Fibroblast of peridontal ligament (primary cell): ENCODE results near the gene ZNF724.
A peak's percentile ranks its signal among the peaks of the same experiment; 100 is the strongest.
"Not testable (repeated sequence)": the region's sequence is repeated elsewhere in the genome, so short reads cannot be mapped to it uniquely, and the experiment has no call there.

Source experiments
- DNase-seq: peaks from one replicate; pipeline ENCODE4 v3.0.0-alpha.2; 2010; ENCODE audit errors: extremely low read depth

The ZNF724 gene

GRCh38 chr19:23249911-23250649 is at the start of gene ZNF724:
Gene ZNF724, minus strand, starts transcription at chr19:23250394. Its CDS starts 152 bp downstream, at chr19:23250242.
- DNase-seq: peak; percentile 97

- no peak for DNase-seq
Measured at GRCh38 chr19:23294141-23294540, 43.9 kb upstream of the ZNF724 start.

DNA sequence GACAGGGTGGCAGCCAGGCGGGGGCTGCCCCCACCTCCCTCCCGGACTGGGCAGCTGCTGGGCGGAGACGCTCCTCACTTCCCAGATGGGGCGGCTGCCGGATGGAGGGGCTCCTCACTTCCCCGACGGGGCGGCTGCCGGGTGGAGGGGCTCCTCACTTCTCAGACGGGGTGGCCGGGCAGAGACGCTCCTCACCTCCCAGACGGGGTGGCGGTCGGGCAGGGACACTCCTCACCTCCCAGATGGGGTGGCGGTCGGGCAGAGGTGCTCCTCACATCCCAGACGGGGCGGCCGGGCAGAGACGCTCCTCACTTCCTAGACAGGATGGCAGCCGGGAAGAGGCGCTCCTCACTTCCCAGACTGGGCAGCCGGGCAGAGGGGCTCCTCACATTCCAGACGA is 39.8 kb upstream of the ZNF724 start:
- DNase-seq: not testable (repeated sequence)

- no peak for DNase-seq
Measured at GRCh38 chr19:23287620-23288019, 37.4 kb upstream of the ZNF724 start.

GRCh38 chr19:23286477-23286876 is 36.3 kb upstream of the ZNF724 start:
- no peak for DNase-seq

- no peak for DNase-seq
Measured at GRCh38 chr19:23285948-23286347, 35.8 kb upstream of the ZNF724 start.

GRCh38 chr19:23285326-23285725 is 35.1 kb upstream of the ZNF724 start:
- DNase-seq: not testable (repeated sequence)

DNA sequence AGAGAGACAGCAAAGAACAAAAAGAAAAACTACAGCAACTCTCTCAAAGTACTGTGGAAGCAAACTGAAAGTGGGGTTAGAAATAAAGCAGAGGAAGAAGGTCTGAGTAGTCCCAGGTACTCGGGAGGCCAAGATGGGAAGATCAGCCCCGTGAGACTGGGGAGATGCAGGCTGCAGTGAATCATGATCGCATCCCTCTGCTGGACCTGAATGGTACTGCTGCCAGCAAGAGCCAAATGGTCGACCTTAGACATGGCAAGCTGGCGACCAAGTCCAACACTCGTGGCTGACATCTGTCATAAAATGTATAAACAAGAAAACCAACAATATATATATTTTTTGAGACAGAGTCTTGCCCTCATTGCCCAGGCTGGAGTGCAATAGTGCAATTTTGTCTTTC is 33.7 kb upstream of the ZNF724 start:
- DNase-seq: peak; percentile 6

DNA sequence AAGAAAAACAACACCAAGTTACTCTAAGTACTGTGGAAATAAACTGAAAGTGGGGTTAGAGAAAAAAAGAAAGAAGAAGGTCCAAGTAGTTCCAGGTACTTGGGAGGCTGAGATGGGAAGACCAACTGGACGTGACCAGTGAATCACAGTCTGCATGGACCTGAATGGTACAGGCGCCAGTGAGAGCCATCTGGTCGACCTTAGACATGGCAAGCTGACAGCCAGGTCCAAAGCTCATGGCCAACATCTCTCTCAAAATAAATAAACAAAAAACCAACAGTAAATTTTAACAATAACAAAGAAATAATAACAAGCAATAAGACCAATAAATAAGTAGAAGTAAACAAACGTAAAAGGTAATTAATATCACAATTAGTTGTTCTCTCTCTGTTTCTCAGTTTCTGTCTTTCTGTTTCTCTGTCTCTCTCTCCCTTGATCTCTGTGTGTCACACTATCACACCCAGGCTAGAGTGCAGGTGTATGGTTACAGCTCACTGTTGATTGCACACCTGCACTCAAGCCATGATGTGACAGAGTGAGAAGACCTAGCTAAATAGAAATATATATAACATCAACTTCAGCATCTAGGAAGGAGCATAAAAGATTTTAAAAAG is 31.6 kb upstream of the ZNF724 start:
- DNase-seq: no peak

DNA sequence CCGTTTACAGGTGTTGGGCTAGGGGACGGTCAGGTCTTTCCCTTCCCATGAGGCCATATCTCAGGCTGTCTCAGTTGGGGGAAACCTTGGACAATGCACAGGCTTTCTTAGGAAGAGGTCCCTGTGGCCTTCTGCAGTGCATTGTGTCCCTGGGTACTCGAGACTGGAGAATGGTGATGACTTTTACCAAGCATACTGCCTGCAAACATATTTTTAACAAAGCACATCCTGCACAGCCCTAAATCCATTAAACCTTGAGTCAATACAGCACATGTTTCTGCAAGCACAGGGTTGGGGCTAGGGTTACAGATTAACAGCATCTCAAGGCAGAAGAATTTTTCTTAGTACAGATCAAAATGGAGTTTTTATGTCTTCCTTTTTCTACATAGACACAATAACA is 27.9 kb upstream of the ZNF724 start:
- not testable (repeated sequence) for DNase-seq

DNA sequence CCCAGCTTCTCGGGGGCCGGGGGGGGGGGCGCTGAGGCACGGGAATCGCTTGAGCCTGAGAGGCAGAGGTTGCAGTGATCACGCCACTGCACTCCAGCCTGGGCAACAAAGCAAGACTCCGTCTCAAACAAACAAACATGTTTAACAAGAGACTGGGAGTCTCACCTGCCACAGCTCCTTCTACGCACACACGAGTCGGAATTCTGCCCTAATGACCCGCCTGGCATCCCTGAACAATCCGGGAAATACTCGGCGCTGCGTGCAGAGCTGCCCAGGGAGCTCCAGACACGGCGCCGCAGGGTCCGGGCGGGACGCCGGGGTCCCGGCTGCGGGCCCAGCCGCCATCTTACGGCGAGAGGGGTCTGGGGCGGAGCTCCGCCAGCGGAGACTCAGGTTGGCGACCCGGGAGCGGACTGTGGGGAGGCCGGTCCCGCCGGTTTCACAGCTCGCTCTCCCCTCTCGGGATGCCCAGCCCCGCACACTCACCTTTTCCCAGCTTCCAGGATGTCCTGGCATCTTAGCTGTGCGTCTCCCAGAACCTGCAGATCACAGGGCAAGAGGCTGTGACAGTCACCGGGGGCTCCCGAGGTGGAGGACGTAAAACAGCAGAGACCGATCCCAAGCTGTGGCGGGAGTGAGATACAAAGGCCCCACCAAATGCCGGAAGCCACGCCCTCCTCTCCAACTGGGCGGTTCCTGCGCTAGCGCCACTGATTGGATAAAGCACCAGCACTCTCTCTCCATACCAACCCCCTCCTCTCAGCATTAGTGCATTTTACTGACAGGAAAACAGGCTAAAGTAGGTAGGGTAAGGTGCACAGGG is 23.6 kb upstream of the ZNF724 start:
- peak; percentile 81 for DNase-seq

GRCh38 chr19:23273022-23273589 is 22.9 kb upstream of the ZNF724 start:
- no peak for DNase-seq

DNA sequence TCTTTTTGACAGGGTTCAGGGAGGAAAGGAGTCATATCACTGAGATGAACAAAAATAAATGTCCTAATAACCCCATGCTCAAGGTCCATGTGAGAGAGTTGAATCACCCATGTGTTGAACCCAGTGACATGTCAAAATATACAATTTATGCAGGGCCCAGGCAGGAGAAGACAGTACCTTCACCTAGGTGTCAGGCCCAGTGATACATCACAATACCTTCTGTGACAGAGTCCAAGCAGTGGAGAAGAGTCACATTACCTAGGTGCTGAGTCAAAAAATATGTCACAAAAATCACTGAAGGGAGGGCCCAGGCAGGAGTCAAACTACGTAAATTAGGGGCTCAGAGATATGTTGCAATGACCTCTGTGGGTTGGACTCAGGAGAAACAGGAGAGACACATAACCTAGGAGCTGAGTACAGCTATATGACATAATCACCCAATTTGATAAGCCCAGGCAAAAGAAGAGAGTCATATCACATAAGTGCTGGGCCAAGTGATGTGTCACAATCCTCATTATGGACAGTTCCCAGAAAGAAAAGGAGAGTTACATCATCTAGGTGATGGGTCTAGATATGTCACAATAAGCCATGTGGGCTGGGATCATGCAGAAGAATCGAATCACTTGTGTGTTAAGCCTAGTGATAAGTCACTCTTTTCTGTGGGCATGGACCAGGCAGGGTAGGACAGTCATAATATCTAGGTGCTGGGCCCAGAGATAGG is 13.8 kb upstream of the ZNF724 start:
- no peak for DNase-seq

GRCh38 chr19:23263396-23263795 is 13.2 kb upstream of the ZNF724 start:
- no peak for DNase-seq

DNA sequence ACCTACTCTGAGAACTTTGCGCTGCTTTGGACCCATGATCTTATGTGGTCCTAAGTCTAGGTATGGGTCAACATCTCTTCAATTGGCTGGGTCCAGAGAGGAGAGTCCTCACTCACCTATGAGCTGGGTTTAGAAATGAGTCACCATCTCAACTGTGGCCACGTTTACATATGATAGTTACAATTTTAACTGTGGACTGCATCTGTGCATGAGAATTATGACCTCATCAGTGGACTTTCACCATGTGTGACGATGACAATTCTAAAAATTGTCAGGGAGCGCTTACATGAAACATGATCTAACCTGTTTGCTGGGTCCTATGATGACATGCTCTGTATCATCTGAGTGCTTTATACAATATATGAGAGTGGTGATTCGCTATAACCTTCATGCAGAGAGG is 12.7 kb upstream of the ZNF724 start:
- DNase-seq: no peak

GRCh38 chr19:23261496-23262020 is 11.4 kb upstream of the ZNF724 start:
- no peak for DNase-seq

DNA sequence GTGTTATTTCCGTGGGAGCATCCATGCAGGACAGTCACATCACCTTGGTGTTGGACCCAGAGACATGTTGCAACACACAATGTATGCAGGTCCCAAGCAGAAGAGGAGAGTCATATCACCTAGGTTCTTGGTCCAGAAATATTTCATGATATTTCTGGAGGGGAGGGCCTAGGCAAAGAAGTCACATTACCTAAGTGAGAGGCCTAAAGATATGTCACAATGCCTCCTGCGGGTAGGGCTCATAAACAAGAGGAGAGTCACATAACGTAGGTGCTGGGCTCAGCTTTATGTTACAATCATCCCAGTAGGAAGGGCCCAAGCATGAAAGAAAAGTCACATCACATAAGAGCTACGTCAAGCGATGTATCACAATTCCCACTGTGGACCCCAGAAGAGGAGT is 10.8 kb upstream of the ZNF724 start:
- DNase-seq: no peak

DNA sequence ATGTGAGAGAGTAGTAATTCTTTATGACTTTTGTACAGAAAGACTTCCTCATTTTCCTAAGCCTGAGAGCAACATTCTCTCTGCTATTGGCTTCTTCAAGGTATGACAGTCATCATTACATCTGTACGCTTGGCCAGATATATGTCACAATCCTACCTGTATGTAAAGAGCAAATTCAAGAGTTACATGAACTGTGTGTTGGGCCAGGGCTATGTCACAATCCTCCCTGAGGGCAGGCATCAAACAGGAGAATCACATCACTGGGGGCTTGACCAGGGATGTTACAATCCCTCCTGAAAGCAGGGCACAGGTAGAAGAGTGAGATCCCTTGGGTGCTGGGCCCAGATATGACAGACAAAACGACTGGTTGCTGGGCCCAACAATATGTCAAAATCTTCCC is 9.8 kb upstream of the ZNF724 start:
- DNase-seq: no peak

GRCh38 chr19:23255700-23256099 is 5.5 kb upstream of the ZNF724 start:
- no peak for DNase-seq

DNA sequence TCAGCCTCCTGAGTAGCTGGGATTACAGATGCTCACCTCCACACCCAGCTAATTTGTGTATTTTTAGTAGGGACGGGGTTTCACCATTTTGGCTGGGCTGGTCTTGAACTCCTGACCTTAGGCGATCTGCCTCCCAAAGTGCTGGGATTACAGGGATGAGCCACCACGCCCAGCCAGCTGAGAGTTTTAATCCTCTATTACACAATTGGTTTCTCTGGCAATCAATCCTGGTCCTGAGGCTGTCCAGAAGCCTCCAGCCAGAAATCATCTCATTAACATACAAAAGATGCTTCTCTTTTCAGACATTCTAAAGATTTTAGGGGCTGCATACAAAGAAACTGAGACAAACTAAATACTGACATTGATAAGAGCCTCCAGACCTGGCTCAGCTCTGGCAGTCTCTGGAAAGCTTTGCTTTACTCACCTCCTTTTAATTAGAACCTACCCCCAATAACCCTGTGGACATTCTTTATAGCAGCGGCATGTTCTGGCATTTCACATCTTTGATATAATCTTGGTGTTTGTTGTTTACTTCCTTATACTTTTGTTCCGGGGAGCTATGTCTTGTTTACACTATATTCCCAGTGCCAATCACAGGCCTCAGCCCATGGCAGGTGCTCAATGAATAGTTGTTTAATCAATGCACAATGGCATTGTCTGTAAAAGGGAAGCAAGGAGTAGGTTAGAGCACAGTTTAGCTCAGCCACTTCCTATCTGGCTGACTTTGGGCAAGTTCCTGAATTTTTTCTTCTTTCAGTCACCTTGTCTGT is 4.1 kb upstream of the ZNF724 start:
- no peak for DNase-seq

DNA sequence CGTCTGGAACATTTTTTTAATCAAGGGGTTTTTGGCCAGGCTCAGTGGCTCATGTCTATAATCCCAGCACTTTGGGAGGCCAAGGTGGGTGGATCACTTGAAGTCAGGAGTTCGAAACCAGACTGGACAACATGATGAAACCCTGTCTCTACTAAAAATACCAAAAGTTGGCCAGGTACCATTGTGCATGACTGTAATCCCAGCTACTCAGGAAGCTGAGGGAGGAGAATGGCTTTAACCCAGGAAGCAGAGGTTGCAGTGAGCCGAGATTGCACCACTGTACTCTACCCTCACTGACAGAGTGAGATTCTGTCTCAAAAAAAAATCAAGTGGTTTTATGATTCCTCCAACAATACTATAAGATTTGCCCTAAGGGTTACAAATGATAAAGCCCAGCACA is 3.1 kb upstream of the ZNF724 start:
- not testable (repeated sequence) for DNase-seq
